Activated CD8-positive, alpha-beta T cell treated with anti-CD3 and anti-CD28 coated beads for 36 hours (primary cell): ENCODE data around the gene QRICH1. TPM values are rescaled to one million over a fixed set of nuclear protein-coding genes. Genes with fewer than 3 reads are reported as not detected.

ENCODE experiments used
- ATAC-seq: fragments of 200-7000 bp; cut with Tn5 transposase; one replicate; pipeline ENCODE4 v1.10.0; 2021; ENCODE audit warnings: mild to moderate bottlenecking, moderate library complexity
- CTCF ChIA-PET: fragments of 350-600 bp; sonication (Branson Sonifier 250); formaldehyde crosslinking; loops from one replicate; lab custom pipeline; 2021; ENCODE audit warnings: antibody characterized with exemption; lab: Charles Lee
- POLR2A ChIA-PET: fragments of 350-600 bp; sonication (Branson Sonifier 250); formaldehyde crosslinking; loops from one replicate; lab custom pipeline; 2021; ENCODE audit warnings: antibody characterized with exemption; lab: Charles Lee
- DNase-seq: peaks from one replicate; pipeline ENCODE4 v3.0.0-alpha.2; 2020
- H3K27ac Mint-ChIP-seq: one replicate; pipeline ENCODE4 v1.8.0; 2021; ENCODE audit warnings: mild to moderate bottlenecking, mixed read lengths
- H3K27me3 Mint-ChIP-seq: one replicate; pipeline ENCODE4 v1.8.0; 2021; ENCODE audit warnings: mixed read lengths
- H3K36me3 Mint-ChIP-seq: one replicate; pipeline ENCODE4 v1.8.0; 2021; ENCODE audit warnings: low read depth, mixed read lengths
- H3K4me1 Mint-ChIP-seq: one replicate; pipeline ENCODE4 v1.8.0; 2021; ENCODE audit warnings: low read depth, mixed read lengths
- H3K4me3 Mint-ChIP-seq: one replicate; pipeline ENCODE4 v1.8.0; 2021; ENCODE audit warnings: mild to moderate bottlenecking, moderate library complexity, mixed read lengths
- H3K9me3 Mint-ChIP-seq: one replicate; pipeline ENCODE4 v1.8.0; 2021; ENCODE audit warnings: mixed read lengths
- CTCF ChIP-seq: fragments of 200-600 bp; IDR thresholded peaks from one replicate; pipeline ENCODE4 v1.8.0; 2022; ENCODE audit warnings: antibody characterized with exemption, mild to moderate bottlenecking
- intact Hi-C: fragments of 100-400 bp; cut with micrococcal nuclease; formaldehyde crosslinking; loops from one replicate; pipeline ENCODE4 v1.10.0; 2022
- total RNA-seq, 2 experiments: library from RNA; stranded (reverse); gene quantifications; one replicate each; pipeline ENCODE4 v1.2.3, GENCODE V29; 2021

QRICH1 gene
- total RNA-seq, 2 experiments from 2014 or later, result 107 to 112 TPM

GRCh38 chr3:49021813-49022687 is 71.8 kb downstream of the QRICH1 start, which contains the start of gene NDUFAF3:
TSS of gene NDUFAF3 (plus strand) at chr3:49022121. CDS start at chr3:49022145, 24 bp downstream.
- POLR2A ChIA-PET, result interaction anchor here (0.9 to 12.0 kb wide), 16 partner anchors 8 to 318 kb away, joined by 3 to 200 read pairs (median 5); partner anchors contain the start of genes ARIH2, P4HTM, QARS1 and QRICH1
- peak; percentile 99 for TF ChIP-seq CTCF
- peak within 1 kb of the TSS; percentile 87 for H3K4me3 Mint-ChIP-seq
- CTCF ChIA-PET, result interaction anchor here (0.6 to 5.9 kb wide), 12 partner anchors 9 to 99 kb away, joined by 3 to 64 read pairs (median 8); partner anchors contain the start of genes P4HTM, QRICH1, USP19 and WDR6
- peaks cover 48% of the 10 kb centered on the region for H3K4me1 Mint-ChIP-seq
- DNase-seq (peak; percentile 95), ATAC-seq (peak; percentile 74)
- no peaks in the 10 kb centered on the region for H3K9me3 Mint-ChIP-seq
- peaks cover 57% of the 10 kb centered on the region for H3K36me3 Mint-ChIP-seq
- peak within 1 kb of the TSS; percentile 94 for H3K27ac Mint-ChIP-seq
- intact Hi-C loops, result loop anchor here (5.0 kb wide), 1 partner anchor 35 kb away; no protein-coding TSS in a partner anchor
- H3K27me3 Mint-ChIP-seq, result no peaks in the 10 kb centered on the region

GRCh38 chr3:49021213-49021812 is 72.6 kb downstream of the QRICH1 start:
- CTCF ChIA-PET, result interaction anchor here (0.6 to 5.9 kb wide), 10 partner anchors 8 to 98 kb away, joined by 3 to 64 read pairs (median 12); partner anchors contain the start of genes P4HTM, QRICH1 and WDR6
- intact Hi-C loops, result loop anchor here (5.0 kb wide), 1 partner anchor 34 kb away; no protein-coding TSS in a partner anchor
- ATAC-seq (peak; percentile 76), DNase-seq (peak; percentile 100)
- H3K27me3 Mint-ChIP-seq, result no peaks in the 10 kb centered on the region
- no peaks in the 10 kb centered on the region for H3K9me3 Mint-ChIP-seq
- peak overlapping the region; percentile 94 for H3K27ac Mint-ChIP-seq
- H3K36me3 Mint-ChIP-seq, result peaks cover 49% of the 10 kb centered on the region
- POLR2A ChIA-PET, result interaction anchor here (0.6 to 12.0 kb wide), 21 partner anchors 7 to 449 kb away, joined by 3 to 200 read pairs (median 4); partner anchors contain the start of genes ARIH2, DAG1, IMPDH2 and P4HTM
- peak overlapping the region; percentile 87 for H3K4me3 Mint-ChIP-seq
- no peak for TF ChIP-seq CTCF
- peaks cover 44% of the 10 kb centered on the region for H3K4me1 Mint-ChIP-seq

- no peak for TF ChIP-seq CTCF
- H3K36me3 Mint-ChIP-seq, result peaks cover 43% of the 10 kb centered on the region
- POLR2A ChIA-PET, result interaction anchor here (0.6 to 12.0 kb wide), 16 partner anchors 6 to 449 kb away, joined by 3 to 200 read pairs (median 4); partner anchors contain the start of genes ARIH2, DAG1, IMPDH2 and P4HTM
- peak overlapping the region; percentile 94 for H3K27ac Mint-ChIP-seq
- CTCF ChIA-PET, result interaction anchor here (0.6 to 5.9 kb wide), 9 partner anchors 8 to 250 kb away, joined by 3 to 64 read pairs (median 13); partner anchors contain the start of genes P4HTM, QRICH1 and WDR6
- peak; percentile 60 for DNase-seq
- ATAC-seq, result no peak
- intact Hi-C loops, result loop anchor here (5.0 kb wide), 1 partner anchor 33 kb away; no protein-coding TSS in a partner anchor
- H3K4me1 Mint-ChIP-seq, result peaks cover 39% of the 10 kb centered on the region
- H3K4me3 Mint-ChIP-seq, result peak overlapping the region; percentile 87
- no peaks in the 10 kb centered on the region for H3K27me3 Mint-ChIP-seq
- no peaks in the 10 kb centered on the region for H3K9me3 Mint-ChIP-seq
These were observed 73.3 kb downstream of the QRICH1 start for GRCh38 chr3:49020330-49021212.

- DNase-seq, result no peak
- intact Hi-C loops, result loop anchor here (5.0 kb wide), 1 partner anchor 33 kb away; no protein-coding TSS in a partner anchor
- TF ChIP-seq CTCF, result no peak
- Mint-ChIP-seq H3K27me3 (no peaks in the 10 kb centered on the region), H3K36me3 (peaks cover 42% of the 10 kb centered on the region), H3K4me1 (peaks cover 32% of the 10 kb centered on the region), H3K27ac (peak overlapping the region; percentile 94), H3K9me3 (no peaks in the 10 kb centered on the region), H3K4me3 (peak overlapping the region; percentile 87)
- POLR2A ChIA-PET, result interaction anchor here (0.6 to 12.0 kb wide), 8 partner anchors 6 to 144 kb away, joined by 3 to 200 read pairs (median 26); partner anchors contain the start of genes IMPDH2, P4HTM, QRICH1 and WDR6
- CTCF ChIA-PET, result interaction anchor here (0.6 to 5.9 kb wide), 5 partner anchors 8 to 249 kb away, joined by 3 to 64 read pairs (median 37); partner anchors contain the start of genes P4HTM, QRICH1 and WDR6
- no peak for ATAC-seq
These were observed 73.9 kb downstream of the QRICH1 start for GRCh38 chr3:49019941-49020329.
